Endothelial cell of umbilical vein (primary cell): ENCODE measurements around the gene MYO7B.

Experiments used
- EZH2 ChIP-seq: IDR thresholded peaks from 2 replicates; pipeline ENCODE4 v1.6.1; 2012; ENCODE audit warnings: borderline replicate concordance, low read depth, mild to moderate bottlenecking, moderate library complexity, low read length, inconsistent platforms; ENCODE audit not compliant: severe bottlenecking
- FOS ChIP-seq: IDR thresholded peaks from 2 replicates; pipeline ENCODE4 v1.6.1; 2011; ENCODE audit warnings: mild to moderate bottlenecking, low read length, moderate library complexity, borderline replicate concordance; ENCODE audit not compliant: insufficient read depth
- GATA2 ChIP-seq: IDR thresholded peaks from 2 replicates; pipeline ENCODE4 v1.7.0; 2011; ENCODE audit warnings: low read depth, mild to moderate bottlenecking, moderate library complexity, mixed read lengths, low read length; ENCODE audit not compliant: insufficient read length, insufficient read depth
- JUN ChIP-seq: IDR thresholded peaks from 2 replicates; pipeline ENCODE4 v1.6.1; 2011; ENCODE audit warnings: borderline replicate concordance, low read depth; ENCODE audit not compliant: insufficient read length, insufficient read depth
- MYC ChIP-seq: IDR thresholded peaks from one replicate; pipeline ENCODE4 v1.6.1; 2011; ENCODE audit warnings: mild to moderate bottlenecking, low read depth, low read length
- POLR2A ChIP-seq: IDR thresholded peaks from 2 replicates; pipeline ENCODE4 v1.6.1; 2012; ENCODE audit warnings: low read depth, mild to moderate bottlenecking, control low read depth, low read length
- POLR2AphosphoS5 ChIP-seq: IDR thresholded peaks from 2 replicates; pipeline ENCODE4 v1.6.1; 2012; ENCODE audit warnings: low read depth, mild to moderate bottlenecking, control low read depth, low read length, moderate library complexity; ENCODE audit not compliant: insufficient read depth
- TF ChIP-seq, protein P1 (sequence below), 2 donors: IDR thresholded peaks; 1 replicate in 1 of 2; 2 replicates in 1 of 2; pipeline ENCODE4 v1.5.1; 2011; ENCODE audit warnings: low read length in 2 of 2, mild to moderate bottlenecking in 2 of 2, moderate library complexity in 2 of 2, control low read depth in 1 of 2, inconsistent platforms in 1 of 2, low read depth in 1 of 2; ENCODE audit not compliant: insufficient read depth in 1 of 2; ENCODE audit errors: extremely low read depth in 1 of 2

DNA sequence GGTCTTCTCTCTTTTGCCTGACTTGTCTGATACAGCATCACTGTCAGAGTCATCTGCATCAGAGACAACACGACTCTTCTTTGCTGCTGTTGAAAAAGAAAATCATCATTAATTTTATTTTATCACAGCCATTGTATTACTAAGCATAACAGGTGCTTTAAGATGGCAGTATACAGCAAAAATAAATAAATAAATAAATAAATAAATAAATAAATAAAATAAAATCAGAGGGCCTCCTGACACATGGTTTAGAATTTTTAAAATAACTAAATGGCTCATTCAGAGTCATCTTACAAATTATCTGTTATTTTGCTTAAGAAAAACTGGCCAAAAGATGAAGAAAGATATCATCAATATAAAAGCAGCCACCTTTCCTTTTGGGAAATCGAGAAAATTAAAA, 32.0 kb upstream of the MYO7B start:
- TF ChIP-seq POLR2A (no peak), JUN (no peak), POLR2AphosphoS5 (no peak), GATA2 (no peak), EZH2 (no peak), MYC (no peak), FOS (no peak)
- TF ChIP-seq, protein P1, sequence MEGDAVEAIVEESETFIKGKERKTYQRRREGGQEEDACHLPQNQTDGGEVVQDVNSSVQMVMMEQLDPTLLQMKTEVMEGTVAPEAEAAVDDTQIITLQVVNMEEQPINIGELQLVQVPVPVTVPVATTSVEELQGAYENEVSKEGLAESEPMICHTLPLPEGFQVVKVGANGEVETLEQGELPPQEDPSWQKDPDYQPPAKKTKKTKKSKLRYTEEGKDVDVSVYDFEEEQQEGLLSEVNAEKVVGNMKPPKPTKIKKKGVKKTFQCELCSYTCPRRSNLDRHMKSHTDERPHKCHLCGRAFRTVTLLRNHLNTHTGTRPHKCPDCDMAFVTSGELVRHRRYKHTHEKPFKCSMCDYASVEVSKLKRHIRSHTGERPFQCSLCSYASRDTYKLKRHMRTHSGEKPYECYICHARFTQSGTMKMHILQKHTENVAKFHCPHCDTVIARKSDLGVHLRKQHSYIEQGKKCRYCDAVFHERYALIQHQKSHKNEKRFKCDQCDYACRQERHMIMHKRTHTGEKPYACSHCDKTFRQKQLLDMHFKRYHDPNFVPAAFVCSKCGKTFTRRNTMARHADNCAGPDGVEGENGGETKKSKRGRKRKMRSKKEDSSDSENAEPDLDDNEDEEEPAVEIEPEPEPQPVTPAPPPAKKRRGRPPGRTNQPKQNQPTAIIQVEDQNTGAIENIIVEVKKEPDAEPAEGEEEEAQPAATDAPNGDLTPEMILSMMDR (IDR thresholded peaks at IDR 0.05; ENCODE audit: extremely low read depth in 1 of 2, insufficient read depth in 1 of 2, low read depth in 1 of 2, low read length in 2 of 2): no peak
